IMR-90 (cell line): ENCODE results near the gene UGT1A10. TPM values are rescaled to one million over a fixed set of nuclear protein-coding genes. Genes with fewer than 3 reads are reported as not detected.

Experiments used
- ATAC-seq: fragments of 200-7000 bp; cut with Tn5 transposase; 2 replicates; pipeline ENCODE4 v1.9.1; 2020; ENCODE audit warnings: low read depth, mild to moderate bottlenecking, moderate library complexity
- BruUV-seq: library from RNA; stranded (reverse); fragments of 400-500 nt; replicated peaks from 2 replicates; lab custom pipeline; 2021; lab: Mats Ljungman, UMichigan
- CTCF ChIA-PET: fragments of 300-600 bp; formaldehyde crosslinking; extraction: SDS; loops from one replicate; lab custom pipeline; 2021; ENCODE audit warnings: antibody characterized with exemption; lab: Yijun Ruan, JAX
- POLR2A ChIA-PET: fragments of 300-600 bp; sonication (Branson Sonifier 250); formaldehyde crosslinking; loops from one replicate; lab custom pipeline; 2022; ENCODE audit warnings: antibody characterized with exemption; ENCODE audit not compliant: unreplicated experiment; lab: Charles Lee
- DNase-seq: peaks from one replicate; pipeline ENCODE4 v3.0.0; 2013
- H2AFZ ChIP-seq: replicated peaks from 2 replicates; pipeline ENCODE3; 2013; ENCODE audit warnings: low read length, mild to moderate bottlenecking; ENCODE audit not compliant: poor library complexity
- H2AK5ac ChIP-seq: 2 replicates; pipeline ENCODE4 v1.6.1; 2013; ENCODE audit warnings: low read depth, low read length, inconsistent platforms
- H2AK9ac ChIP-seq: replicated peaks from 2 replicates; pipeline ENCODE3; 2013; ENCODE audit warnings: mild to moderate bottlenecking, low read depth, low read length, moderate library complexity; ENCODE audit not compliant: poor library complexity
- H2BK120ac ChIP-seq: 2 replicates; pipeline ENCODE4 v1.6.1; 2013; ENCODE audit warnings: low read depth, low read length, inconsistent platforms
- H2BK15ac ChIP-seq: 3 replicates; pipeline ENCODE4 v1.6.1; 2013; ENCODE audit warnings: low read depth, low read length, inconsistent platforms
- H2BK20ac ChIP-seq: 2 replicates; pipeline ENCODE4 v1.6.1; 2013; ENCODE audit warnings: low read depth, mild to moderate bottlenecking, inconsistent platforms, low read length, moderate library complexity
- H2BK5ac ChIP-seq: 2 replicates; pipeline ENCODE4 v1.6.1; 2013; ENCODE audit warnings: mild to moderate bottlenecking, low read depth, low read length, inconsistent platforms; ENCODE audit not compliant: poor library complexity, severe bottlenecking
- H3K14ac ChIP-seq: replicated peaks from 2 replicates; pipeline ENCODE4 v1.6.1; 2013; ENCODE audit warnings: low read depth, low read length, inconsistent platforms
- H3K18ac ChIP-seq: 2 replicates; pipeline ENCODE4 v1.6.1; 2013; ENCODE audit warnings: low read depth, low read length, control low read depth
- H3K23ac ChIP-seq: 2 replicates; pipeline ENCODE4 v1.6.1; 2013; ENCODE audit warnings: low read depth, low read length, inconsistent platforms
- H3K27ac ChIP-seq: 2 replicates; pipeline ENCODE4 v1.5.1; 2013; ENCODE audit warnings: mild to moderate bottlenecking, control low read depth, low read length; ENCODE audit not compliant: insufficient read depth
- H3K27me3 ChIP-seq: 2 replicates; pipeline ENCODE4 v1.6.1; 2013; ENCODE audit warnings: low read length; ENCODE audit not compliant: control insufficient read depth, insufficient read depth
- H3K36me3 ChIP-seq: 2 replicates; pipeline ENCODE4 v1.6.1; 2013; ENCODE audit warnings: low read length, mixed read lengths; ENCODE audit not compliant: control insufficient read depth, insufficient read depth
- H3K4ac ChIP-seq: 2 replicates; pipeline ENCODE4 v1.6.1; 2013; ENCODE audit warnings: low read depth, low read length, inconsistent platforms
- H3K4me1 ChIP-seq: 2 replicates; pipeline ENCODE4 v1.6.1; 2013; ENCODE audit warnings: low read length, mixed read lengths; ENCODE audit not compliant: control insufficient read depth, insufficient read depth
- H3K4me2 ChIP-seq: 2 replicates; pipeline ENCODE4 v1.6.1; 2013; ENCODE audit warnings: low read depth, mild to moderate bottlenecking, control low read depth, low read length, moderate library complexity
- H3K4me3 ChIP-seq: 2 replicates; pipeline ENCODE4 v1.5.1; 2013; ENCODE audit warnings: low read depth, mild to moderate bottlenecking, control low read depth, low read length, moderate library complexity; ENCODE audit not compliant: insufficient read depth
- H3K56ac ChIP-seq: 2 replicates; pipeline ENCODE4 v1.6.1; 2013; ENCODE audit warnings: low read length, inconsistent platforms; ENCODE audit not compliant: insufficient read depth; ENCODE audit errors: extremely low read depth
- H3K79me1 ChIP-seq, 2 experiments: 2 replicates each; pipeline ENCODE4 v1.6.1; 2013; ENCODE audit warnings: low read length in 2 of 2, inconsistent platforms in 1 of 2, low read depth in 1 of 2
- H3K9ac ChIP-seq: 2 replicates; pipeline ENCODE4 v1.6.1; 2013; ENCODE audit warnings: low read depth, low read length, control low read depth
- H3K9me1 ChIP-seq: 2 replicates; pipeline ENCODE4 v1.6.1; 2013; ENCODE audit warnings: low read length, inconsistent platforms; ENCODE audit not compliant: insufficient read depth
- H3K9me3 ChIP-seq: 2 replicates; pipeline ENCODE4 v1.6.1; 2013; ENCODE audit warnings: low read length; ENCODE audit not compliant: control insufficient read depth, insufficient read depth
- H4K20me1 ChIP-seq: 2 replicates; pipeline ENCODE4 v1.6.1; 2013; ENCODE audit warnings: low read length, inconsistent platforms; ENCODE audit not compliant: insufficient read depth
- H4K5ac ChIP-seq: 2 replicates; pipeline ENCODE4 v1.6.1; 2013; ENCODE audit warnings: mild to moderate bottlenecking, low read depth, low read length, control low read depth
- H4K8ac ChIP-seq, 2 experiments: 2 replicates each; pipeline ENCODE4 v1.6.1; 2013; ENCODE audit warnings: low read depth in 2 of 2, low read length in 2 of 2, control low read depth in 1 of 2, inconsistent platforms in 1 of 2
- H4K91ac ChIP-seq: 2 replicates; pipeline ENCODE4 v1.6.1; 2013; ENCODE audit warnings: low read depth, low read length, inconsistent platforms; ENCODE audit not compliant: insufficient read depth
- BHLHE40 ChIP-seq: fragments of 150-350 bp; IDR thresholded peaks from 2 replicates; pipeline ENCODE4 v1.6.1; 2016; ENCODE audit warnings: mild to moderate bottlenecking, low read depth, low read length
- CEBPB ChIP-seq: IDR thresholded peaks from 2 replicates; pipeline ENCODE4 v1.6.1; 2012; ENCODE audit warnings: low read depth, low read length, improper control_type of control experiment
- CHD1 ChIP-seq: IDR thresholded peaks from 2 replicates; pipeline ENCODE4 v1.6.1; 2012; ENCODE audit warnings: low read depth, low read length, improper control_type of control experiment
- ELK1 ChIP-seq: fragments of 150-350 bp; IDR thresholded peaks from 2 replicates; pipeline ENCODE4 v1.6.1; 2016; ENCODE audit warnings: low read depth, mild to moderate bottlenecking, low read length, moderate library complexity, borderline replicate concordance
- FOS ChIP-seq: fragments of 150-350 bp; IDR thresholded peaks from 2 replicates; pipeline ENCODE4 v1.6.1; 2016; ENCODE audit warnings: low read depth, low read length
- MAFK ChIP-seq: IDR thresholded peaks from 2 replicates; pipeline ENCODE4 v1.6.1; 2012; ENCODE audit warnings: low read depth, low read length, improper control_type of control experiment
- MAZ ChIP-seq: IDR thresholded peaks from 2 replicates; pipeline ENCODE4 v1.6.1; 2012; ENCODE audit warnings: low read depth, mild to moderate bottlenecking, low read length, improper control_type of control experiment, moderate library complexity, borderline replicate concordance
- MXI1 ChIP-seq: IDR thresholded peaks from 2 replicates; pipeline ENCODE4 v1.6.1; 2012; ENCODE audit warnings: low read depth, mild to moderate bottlenecking, low read length, moderate library complexity, borderline replicate concordance
- NFE2L2 ChIP-seq: fragments of 150-350 bp; IDR thresholded peaks from 2 replicates; pipeline ENCODE4 v1.6.1; 2016; ENCODE audit warnings: low read depth, mild to moderate bottlenecking, low read length
- POLR2A ChIP-seq: IDR thresholded peaks from 2 replicates; pipeline ENCODE4 v1.6.1; 2012; ENCODE audit warnings: mild to moderate bottlenecking, low read depth, low read length
- RAD21 ChIP-seq: IDR thresholded peaks from 2 replicates; pipeline ENCODE4 v1.6.1; 2012; ENCODE audit warnings: low read length, improper control_type of control experiment
- RCOR1 ChIP-seq: IDR thresholded peaks from 2 replicates; pipeline ENCODE4 v1.6.1; 2012; ENCODE audit warnings: mild to moderate bottlenecking, low read length, improper control_type of control experiment; ENCODE audit not compliant: insufficient replicate concordance
- RFX5 ChIP-seq: IDR thresholded peaks from 2 replicates; pipeline ENCODE4 v1.8.0; 2012; ENCODE audit warnings: low read depth, mild to moderate bottlenecking, low read length, moderate library complexity
- SMC3 ChIP-seq: fragments of 150-350 bp; IDR thresholded peaks from 2 replicates; pipeline ENCODE4 v1.6.1; 2016; ENCODE audit warnings: low read depth, mild to moderate bottlenecking, antibody characterized with exemption, low read length, moderate library complexity
- WGBS, 2 experiments: methylation state at CpG; one replicate each; pipeline versions ENCODE4 v1.1.5 to v1.1.7; 2013; ENCODE audit warnings: missing lambda C conversion rate in 2 of 2; ENCODE audit not compliant: insufficient read length in 1 of 2; ENCODE audit errors: extremely low coverage in 2 of 2; 5-methylcytosine and 5-hydroxymethylcytosine counted together
- dilution Hi-C: fragments of 300-500 bp; cut with HindIII; formaldehyde crosslinking; loops from one replicate; pipeline ENCODE4 v1.14.3; 2018; ENCODE audit warnings: low sequenced_read_pairs; ENCODE audit not compliant: unreplicated experiment
- in situ Hi-C: fragments of 300-500 bp; cut with MboI; formaldehyde crosslinking; loops from 3 replicates; pipeline ENCODE4 v1.14.3; 2019; ENCODE audit warnings: low sequenced_read_pairs, inconsistent platforms, mixed read lengths
- intact Hi-C: fragments of 100-400 bp; cut with micrococcal nuclease; formaldehyde crosslinking; loops from 2 replicates; pipeline ENCODE4 v1.10.0; 2022
- polyA plus RNA-seq, 3 experiments: library from polyadenylated mRNA; depleted of rRNA; stranded (reverse); fragments of >200 nt; gene quantifications; 2 replicates each; pipeline ENCODE4 v1.2.3, GENCODE V29; 2012; ENCODE audit warnings: low replicate concordance in 1 of 3
- total RNA-seq: library from RNA; depleted of rRNA; stranded (reverse); fragments of >200 nt; gene quantifications from 2 replicates; pipeline ENCODE4 v1.2.3, GENCODE V29; 2012
- TF ChIP-seq, protein P1 (sequence below): fragments of 150-350 bp; IDR thresholded peaks from 2 replicates; pipeline ENCODE4 v1.6.1; 2017; ENCODE audit warnings: mild to moderate bottlenecking, antibody characterized with exemption, low read length, low read depth
- TF ChIP-seq, protein P2 (sequence below): conservative IDR thresholded peaks from 2 replicates; pipeline ENCODE4 v1.5.1; 2012; ENCODE audit warnings: mild to moderate bottlenecking, low read depth, low read length, improper control_type of control experiment

The UGT1A10 gene
- total and polyA plus RNA-seq, 2 of the 4 experiments (the other 2 are of a cell fraction), result not detected

GRCh38 chr2:233802132-233802815 is 166.0 kb downstream of the UGT1A10 start:
- Histone ChIP-seq H2BK120ac (no peak overlapping the region), H3K79me1 (no peaks in the 10 kb centered on the region), H3K9me1 (no peaks in the 10 kb centered on the region), H4K5ac (no peak overlapping the region), H3K4ac (no peak overlapping the region), H3K56ac (no peak overlapping the region), H3K4me3 (no peak overlapping the region), H3K9ac (no peak overlapping the region), H2BK5ac (no peak overlapping the region), H3K18ac (no peak overlapping the region), H3K14ac (no peak overlapping the region), H3K9me3 (no peaks in the 10 kb centered on the region; the same call in 1 of the 2 replicates), H2AK9ac (no peak overlapping the region), H4K91ac (no peak overlapping the region), H4K20me1 (no peaks in the 10 kb centered on the region), H3K27ac (no peak overlapping the region), H3K4me1 (no peaks in the 10 kb centered on the region), H3K23ac (no peak overlapping the region), H2BK15ac (no peak overlapping the region), H2AFZ (no peak overlapping the region), H2AK5ac (no peak overlapping the region), H3K36me3 (no peaks in the 10 kb centered on the region), H3K27me3 (peaks cover 19% of the 10 kb centered on the region), H3K4me2 (no peak overlapping the region), H2BK20ac (no peak overlapping the region), H4K8ac (no peak overlapping the region)
- intact Hi-C loops, result no loop called here
- WGBS, 2 experiments, result no CpG with 5 or more reads among the region's 3 CpGs
- ATAC-seq (no peak), DNase-seq (no peak)
- POLR2A ChIA-PET, result no interaction called here
- no TSS peak for BruUV-seq
- CTCF ChIA-PET, result no interaction called here
- in situ Hi-C loops, result no loop called here
- dilution Hi-C loops, result no loop called here
- TF ChIP-seq, protein P1, sequence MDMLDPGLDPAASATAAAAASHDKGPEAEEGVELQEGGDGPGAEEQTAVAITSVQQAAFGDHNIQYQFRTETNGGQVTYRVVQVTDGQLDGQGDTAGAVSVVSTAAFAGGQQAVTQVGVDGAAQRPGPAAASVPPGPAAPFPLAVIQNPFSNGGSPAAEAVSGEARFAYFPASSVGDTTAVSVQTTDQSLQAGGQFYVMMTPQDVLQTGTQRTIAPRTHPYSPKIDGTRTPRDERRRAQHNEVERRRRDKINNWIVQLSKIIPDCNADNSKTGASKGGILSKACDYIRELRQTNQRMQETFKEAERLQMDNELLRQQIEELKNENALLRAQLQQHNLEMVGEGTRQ, result no peak
- TF ChIP-seq RAD21 (no peak), RCOR1 (no peak), MXI1 (no peak), MAZ (no peak), CEBPB (no peak), ELK1 (no peak), MAFK (no peak), SMC3 (no peak), POLR2A (no peak), RFX5 (no peak), NFE2L2 (no peak), BHLHE40 (no peak), CHD1 (no peak), FOS (no peak)
- TF ChIP-seq, protein P2, sequence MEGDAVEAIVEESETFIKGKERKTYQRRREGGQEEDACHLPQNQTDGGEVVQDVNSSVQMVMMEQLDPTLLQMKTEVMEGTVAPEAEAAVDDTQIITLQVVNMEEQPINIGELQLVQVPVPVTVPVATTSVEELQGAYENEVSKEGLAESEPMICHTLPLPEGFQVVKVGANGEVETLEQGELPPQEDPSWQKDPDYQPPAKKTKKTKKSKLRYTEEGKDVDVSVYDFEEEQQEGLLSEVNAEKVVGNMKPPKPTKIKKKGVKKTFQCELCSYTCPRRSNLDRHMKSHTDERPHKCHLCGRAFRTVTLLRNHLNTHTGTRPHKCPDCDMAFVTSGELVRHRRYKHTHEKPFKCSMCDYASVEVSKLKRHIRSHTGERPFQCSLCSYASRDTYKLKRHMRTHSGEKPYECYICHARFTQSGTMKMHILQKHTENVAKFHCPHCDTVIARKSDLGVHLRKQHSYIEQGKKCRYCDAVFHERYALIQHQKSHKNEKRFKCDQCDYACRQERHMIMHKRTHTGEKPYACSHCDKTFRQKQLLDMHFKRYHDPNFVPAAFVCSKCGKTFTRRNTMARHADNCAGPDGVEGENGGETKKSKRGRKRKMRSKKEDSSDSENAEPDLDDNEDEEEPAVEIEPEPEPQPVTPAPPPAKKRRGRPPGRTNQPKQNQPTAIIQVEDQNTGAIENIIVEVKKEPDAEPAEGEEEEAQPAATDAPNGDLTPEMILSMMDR, result no peak
